Measurements from ENCODE around the gene ROR2.

GRCh38 chr9:91724068-91724440 is 226.0 kb downstream of the ROR2 start:
- no peak for TF ChIP-seq EZH2 (IDR thresholded peaks at IDR 0.05; ENCODE audit: borderline replicate concordance, low read length)
- no peak for TF ChIP-seq CTCF (conservative IDR thresholded peaks at IDR 0.05 in 1 of 2, IDR thresholded peaks at IDR 0.05 in 1 of 2; ENCODE audit: extremely low read depth in 1 of 2, insufficient read depth in 1 of 2, low read depth in 1 of 2, low read length in 2 of 2)

Data from mammary epithelial cell (primary cell).